Measurements from ENCODE around the gene RIPOR3. TPM values are rescaled to one million over a fixed set of nuclear protein-coding genes. Genes with fewer than 3 reads are reported as not detected.
"Not testable (repeated sequence)": the region's sequence is repeated elsewhere in the genome, so short reads cannot be mapped to it uniquely, and the experiment has no call there.

RIPOR3 gene
- total RNA-seq, 1 donor = 32.6 TPM

- no peak for DNase-seq (ENCODE audit: low read depth in 2 of 3, low spot score in 2 of 3)
Measured at GRCh38 chr20:50724851-50725723, 33.7 kb upstream of the RIPOR3 start.

DNA sequence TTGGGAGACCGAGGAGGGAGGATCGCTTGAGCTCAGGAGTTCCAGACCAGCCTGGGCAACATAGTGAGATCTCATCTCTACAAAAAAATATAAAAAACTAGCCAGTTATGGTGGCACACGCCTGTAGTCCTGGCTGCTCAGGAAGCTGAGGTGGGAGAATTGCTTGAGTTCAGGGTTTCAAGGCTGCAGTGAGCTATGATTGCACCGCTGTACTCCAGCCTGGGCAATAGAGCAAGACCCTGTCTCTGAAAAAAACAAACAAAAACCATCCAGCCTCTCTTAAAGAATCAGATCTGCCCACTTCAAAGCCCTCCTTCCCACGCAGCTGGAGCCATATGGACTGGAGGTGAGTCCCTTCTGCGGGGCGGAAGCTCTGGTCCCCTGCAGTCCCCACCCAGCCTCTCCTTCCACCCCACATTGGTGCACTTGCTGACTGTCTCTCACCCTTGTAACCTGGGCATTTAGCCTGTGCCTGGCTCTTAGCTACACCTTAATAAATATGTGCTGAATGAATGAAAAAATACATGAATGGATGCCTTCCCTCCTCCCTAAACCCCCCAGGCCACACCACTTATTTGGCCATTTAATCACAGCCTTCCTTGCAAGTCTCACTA is 32.9 kb upstream of the RIPOR3 start:
- no peak for DNase-seq (ENCODE audit: low read depth in 2 of 3, low spot score in 2 of 3)

DNA sequence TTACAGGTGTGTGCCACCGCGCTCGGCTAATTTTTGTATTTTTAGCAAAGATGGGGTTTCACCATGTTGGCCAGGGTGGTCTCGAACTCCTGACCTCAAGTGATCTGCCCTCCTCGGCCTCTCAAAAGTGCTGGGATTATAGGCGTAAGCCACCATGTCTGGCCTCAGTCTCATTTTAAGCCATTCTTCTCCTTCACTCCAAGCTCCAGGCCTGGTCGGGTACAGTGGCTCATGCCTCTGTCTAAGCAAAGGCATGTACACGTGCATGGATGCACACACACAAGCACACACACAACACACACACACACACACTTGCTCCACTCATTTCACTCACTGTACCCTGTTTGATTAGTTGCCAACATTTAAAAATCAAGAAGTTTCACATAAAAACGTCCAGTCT is 32.3 kb upstream of the RIPOR3 start:
- DNase-seq (ENCODE audit: low read depth in 2 of 3, low spot score in 2 of 3) = no peak

DNA sequence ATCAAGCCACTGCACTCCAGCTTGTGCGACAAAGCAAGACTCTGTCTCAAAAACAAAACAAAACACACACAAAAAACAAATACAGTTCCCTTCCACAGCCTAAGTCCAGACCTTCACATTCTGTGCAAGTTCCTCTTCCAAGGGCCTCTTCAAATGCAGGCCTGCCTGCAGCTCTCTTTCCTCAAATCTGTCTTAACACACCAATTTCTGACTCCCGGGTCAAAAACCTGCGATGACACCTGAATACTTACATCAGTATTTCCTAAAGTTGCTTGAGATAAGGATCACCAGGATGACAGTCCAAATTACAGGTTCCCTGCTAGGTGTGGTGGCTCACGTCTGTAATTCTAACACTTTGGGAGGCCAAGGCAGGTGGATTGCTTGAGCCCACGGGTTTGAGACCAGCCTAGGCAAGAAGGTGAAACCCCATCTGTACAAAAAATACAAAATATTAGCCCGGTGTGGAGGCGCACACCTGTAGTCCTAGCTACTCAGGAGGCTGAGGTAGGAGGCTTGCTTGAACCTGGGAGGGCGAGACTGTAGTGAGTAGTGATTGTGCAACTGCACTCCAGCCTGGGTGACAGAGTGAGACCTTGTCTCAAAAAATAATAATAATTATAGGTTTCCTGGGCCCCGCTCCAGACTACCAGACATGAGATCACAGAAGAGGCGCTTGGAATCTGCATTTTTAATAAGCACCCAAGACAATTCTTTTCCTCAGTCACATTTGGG is 31.2 kb upstream of the RIPOR3 start:
- DNase-seq (ENCODE audit: low read depth in 2 of 3, low spot score in 2 of 3) = no peak

- no peak for DNase-seq (ENCODE audit: low read depth in 2 of 3, low spot score in 2 of 3)
Measured at GRCh38 chr20:50721881-50722281, 30.5 kb upstream of the RIPOR3 start.

DNA sequence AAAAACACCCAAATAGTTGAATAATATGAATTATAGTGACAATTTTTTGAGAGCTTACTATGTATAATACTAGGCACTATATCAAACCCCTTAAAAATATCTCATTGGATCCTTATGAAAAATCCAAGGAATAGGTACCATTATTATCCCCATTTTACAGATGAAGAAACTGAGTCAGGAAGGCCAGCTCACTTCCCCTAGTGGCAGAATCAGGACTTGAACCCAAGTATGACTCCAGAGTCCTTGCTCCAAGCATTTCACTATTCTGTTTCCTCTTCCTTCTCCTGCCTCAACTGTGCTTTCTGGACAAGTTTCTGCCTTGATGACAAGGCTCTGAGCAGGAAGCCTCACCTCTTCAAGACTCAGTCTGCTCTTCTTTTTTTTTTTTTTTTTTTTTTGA is 29.2 kb upstream of the RIPOR3 start:
- DNase-seq (ENCODE audit: low read depth in 2 of 3, low spot score in 2 of 3) = no peak

GRCh38 chr20:50720026-50720425 is 28.7 kb upstream of the RIPOR3 start:
- DNase-seq (ENCODE audit: low read depth in 2 of 3, low spot score in 2 of 3) = no peak

GRCh38 chr20:50719328-50719727 is 28.0 kb upstream of the RIPOR3 start:
- no peak for DNase-seq (ENCODE audit: low read depth in 2 of 3, low spot score in 2 of 3)

DNA sequence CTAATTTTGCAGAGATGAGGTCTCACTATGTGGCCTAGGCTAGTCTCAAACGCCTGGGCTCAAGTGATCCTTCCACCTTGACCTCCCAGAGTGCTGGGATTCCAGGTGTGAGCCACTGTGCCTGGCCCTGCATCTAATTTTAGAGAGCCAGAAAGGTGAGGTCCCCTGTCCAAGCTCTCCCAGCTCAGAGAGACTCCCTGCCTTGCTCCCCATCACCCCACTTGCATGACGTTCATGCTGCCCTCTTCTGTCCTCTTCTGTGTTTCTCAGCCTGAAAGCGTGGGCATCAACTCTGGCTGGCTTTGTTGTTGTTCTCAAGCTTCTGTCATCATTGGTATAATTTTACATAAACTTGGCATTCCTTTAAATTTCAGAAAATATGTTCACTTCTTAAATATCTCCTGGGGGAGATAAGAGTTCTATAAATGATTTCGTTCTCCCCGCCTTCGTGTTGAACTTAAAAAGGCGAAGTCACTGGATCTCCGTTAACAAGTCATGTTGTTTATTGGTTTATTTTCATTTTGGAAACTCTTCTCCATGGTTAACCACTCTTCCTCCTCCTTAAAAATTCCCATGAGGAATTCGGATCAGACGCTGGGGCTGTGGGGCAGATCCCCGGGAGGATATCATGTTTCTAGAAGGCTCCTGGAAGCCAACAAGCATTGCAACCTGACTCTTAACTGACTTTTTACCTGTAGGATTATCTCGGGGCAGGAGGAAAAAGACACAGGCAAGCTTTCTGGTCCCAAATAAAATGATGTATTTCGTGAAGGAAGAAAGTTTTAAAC is 26.8 kb upstream of the RIPOR3 start:
- DNase-seq (ENCODE audit: low read depth in 2 of 3, low spot score in 2 of 3) = no peak

- no peak for DNase-seq (ENCODE audit: low read depth in 2 of 3, low spot score in 2 of 3)
Measured at GRCh38 chr20:50717312-50717711, 26.0 kb upstream of the RIPOR3 start.

DNA sequence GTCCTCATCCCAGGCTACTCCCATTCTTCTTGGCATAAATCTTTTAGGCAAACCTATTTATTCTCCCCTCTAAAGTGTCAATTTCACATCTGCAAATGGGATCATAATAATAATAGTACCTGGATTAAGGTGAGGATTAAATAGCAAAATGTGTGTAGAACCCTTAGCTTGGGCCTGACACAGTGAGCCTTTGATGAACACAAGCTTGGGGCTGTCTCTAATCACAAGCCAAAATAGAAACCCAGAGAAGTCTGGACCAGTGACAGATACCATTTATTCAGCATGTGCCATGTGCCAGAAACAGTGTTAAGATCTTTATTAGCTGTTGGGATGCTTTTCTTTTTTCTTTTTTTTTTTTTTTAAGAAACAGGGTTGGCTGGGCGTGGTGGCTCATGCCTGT is 25.2 kb upstream of the RIPOR3 start:
- DNase-seq (ENCODE audit: low read depth in 2 of 3, low spot score in 2 of 3) = no peak

DNA sequence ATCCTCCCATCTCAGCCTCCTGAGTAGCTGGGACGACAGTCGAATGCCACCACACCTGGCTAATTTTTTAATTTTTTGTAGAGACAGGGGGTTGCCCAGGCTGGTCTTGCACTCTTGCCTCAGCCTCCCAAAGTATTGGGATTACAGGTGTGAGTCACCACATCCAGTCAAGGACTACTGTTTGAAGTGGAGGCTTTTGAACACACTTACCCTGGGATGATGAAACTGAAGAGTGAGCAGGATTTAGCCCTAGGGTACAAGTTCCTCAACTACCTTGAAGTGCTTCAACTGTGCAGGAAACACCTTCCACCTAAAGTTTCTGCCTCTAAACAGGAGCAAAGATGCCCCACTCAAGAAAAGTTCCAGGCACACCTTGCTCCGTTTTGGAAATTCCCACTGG is 24.4 kb upstream of the RIPOR3 start:
- no peak for DNase-seq (ENCODE audit: low read depth in 2 of 3, low spot score in 2 of 3)

- not testable (repeated sequence) for DNase-seq (ENCODE audit: low read depth in 2 of 3, low spot score in 2 of 3)
Measured at GRCh38 chr20:50714426-50714825, 23.1 kb upstream of the RIPOR3 start.

DNA sequence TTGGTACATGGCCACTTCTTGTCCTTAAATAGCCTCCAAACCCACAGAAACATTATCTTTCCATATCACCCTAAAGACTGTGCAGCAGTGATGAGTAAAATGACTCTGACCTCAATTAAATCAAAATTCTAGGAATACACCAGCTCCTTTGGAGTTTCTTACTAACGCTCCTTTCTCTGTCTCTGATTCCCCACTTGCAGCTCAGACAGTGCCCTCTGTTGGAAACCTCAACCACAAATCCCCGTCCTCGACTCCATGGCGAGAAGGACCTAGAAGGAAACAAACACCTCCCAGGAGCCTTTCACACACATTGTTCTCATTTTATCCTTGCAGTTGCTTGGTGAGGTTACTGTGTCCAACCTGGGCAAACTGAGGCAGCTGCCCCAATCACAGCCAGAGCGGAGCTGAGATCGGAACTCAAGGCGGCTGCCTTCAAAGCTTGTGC is 22.3 kb upstream of the RIPOR3 start:
- peak in 1 of 3 donors; percentile 44 for DNase-seq (ENCODE audit: low read depth in 2 of 3, low spot score in 2 of 3)

GRCh38 chr20:50712771-50713656 is 21.7 kb upstream of the RIPOR3 start:
- no peak for DNase-seq (ENCODE audit: low read depth in 2 of 3, low spot score in 2 of 3)

DNA sequence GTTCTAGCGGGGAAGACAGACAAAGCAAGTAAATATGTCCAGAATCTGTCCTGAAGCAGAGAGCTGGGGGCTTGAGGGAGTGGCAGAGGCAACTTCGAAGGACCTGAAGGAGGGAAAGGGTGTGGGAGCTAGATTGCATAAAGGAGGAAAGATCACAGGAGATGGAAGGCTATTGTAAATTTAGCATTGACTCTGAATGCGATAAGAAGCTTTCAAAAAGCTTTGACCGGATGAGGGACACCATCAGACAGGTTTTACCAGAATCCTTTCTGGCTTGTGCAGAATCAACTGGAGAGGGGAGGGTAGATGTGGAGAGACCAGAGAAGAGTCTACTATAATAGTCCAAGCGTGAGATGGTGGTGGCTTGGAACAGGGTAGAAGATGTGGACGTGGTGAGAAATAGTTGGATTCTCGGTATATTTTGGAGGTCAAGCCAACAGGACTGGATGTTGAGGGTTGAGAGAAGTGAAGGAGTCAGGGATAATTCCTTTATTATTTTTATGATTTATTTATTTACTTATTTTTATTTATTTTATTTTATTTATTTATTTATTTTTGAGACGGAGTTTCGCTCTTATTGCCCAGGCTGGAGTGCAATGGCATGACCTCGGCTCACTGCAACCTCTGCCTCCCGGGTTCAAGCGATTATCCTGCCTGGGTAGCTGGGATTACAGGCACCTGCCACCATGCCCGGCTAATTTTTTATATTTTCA is 19.9 kb upstream of the RIPOR3 start:
- no peak for DNase-seq (ENCODE audit: low read depth in 2 of 3, low spot score in 2 of 3)

DNA sequence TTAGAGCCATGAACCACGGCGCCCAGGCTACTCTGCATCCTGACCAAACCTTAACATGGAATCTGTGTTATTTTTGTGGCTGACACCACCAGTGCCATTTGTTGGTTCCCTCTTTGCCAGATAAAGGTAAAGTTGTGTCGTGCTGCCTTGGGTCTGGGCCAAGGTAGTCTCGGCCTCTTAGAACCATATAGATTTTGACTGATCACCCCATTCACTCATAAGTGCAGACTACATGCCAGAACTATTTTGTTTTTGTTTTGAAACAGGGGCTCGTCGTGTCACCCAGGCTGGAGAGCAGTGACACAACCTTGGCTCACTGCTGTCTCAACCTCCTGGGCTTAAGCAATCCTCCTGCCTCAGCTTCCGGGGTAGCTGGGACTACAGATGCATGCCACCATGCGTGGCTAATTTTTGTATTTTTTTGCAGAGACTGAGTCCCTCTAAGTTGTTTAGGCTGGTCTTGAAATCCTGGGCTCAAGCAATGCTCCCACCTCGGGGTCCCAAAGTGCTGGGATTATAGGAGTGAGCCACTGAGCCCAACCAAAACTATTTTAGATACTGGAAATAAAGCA is 19.2 kb upstream of the RIPOR3 start:
- no peak for DNase-seq (ENCODE audit: low read depth in 2 of 3, low spot score in 2 of 3)

- no peak for DNase-seq (ENCODE audit: low read depth in 2 of 3, low spot score in 2 of 3)
Measured at GRCh38 chr20:50709636-50709973, 18.3 kb upstream of the RIPOR3 start.

All from hematopoietic multipotent progenitor cell (in vitro differentiated cells).